Measurements from ENCODE around the gene NALCN. TPM values are rescaled to one million over a fixed set of nuclear protein-coding genes. Genes with fewer than 3 reads are reported as not detected.
A peak's percentile ranks its signal among the peaks of the same experiment; 100 is the strongest.

Gene NALCN
- total RNA-seq, 1 experiment from 2014 or later, result 0.26 TPM

GRCh38 chr13:101300531-101300930, 115.8 kb downstream of the NALCN start:
- Histone ChIP-seq H3K9me3 (replicated peaks) (no peaks in the 10 kb centered on the region), H3K36me3 (no peaks in the 10 kb centered on the region), H3K4me1 (no peaks in the 10 kb centered on the region), H3K4me3 (no peak overlapping the region), H3K27me3 (no peaks in the 10 kb centered on the region), H3K27ac (no peak overlapping the region)
- DNase-seq, result no peak

DNA sequence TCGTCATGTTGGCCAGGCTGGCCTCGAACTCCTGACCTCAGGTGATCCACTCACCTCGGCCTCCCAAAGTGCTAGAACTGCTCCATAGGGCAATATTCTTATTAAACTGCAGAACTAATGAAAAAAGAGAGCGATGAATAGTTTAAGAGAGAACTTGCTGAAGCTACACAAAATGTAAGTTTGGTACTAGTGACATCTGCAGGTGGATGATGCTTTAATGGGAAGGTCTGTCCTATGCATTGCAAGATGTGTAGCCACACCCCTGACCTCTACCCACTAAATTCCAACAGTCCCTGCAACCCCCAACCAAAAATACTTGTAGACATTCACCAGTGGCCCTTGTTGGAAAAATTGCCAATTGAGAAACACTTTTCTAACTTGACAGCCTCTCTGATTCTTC, 117.8 kb downstream of the NALCN start:
- no peaks in the 10 kb centered on the region for H3K4me1 ChIP-seq
- no peaks in the 10 kb centered on the region for H3K9me3 ChIP-seq (replicated peaks)
- no peak for DNase-seq
- H3K4me3 ChIP-seq, result no peak overlapping the region
- H3K27me3 ChIP-seq, result no peaks in the 10 kb centered on the region
- no peaks in the 10 kb centered on the region for H3K36me3 ChIP-seq
- no peak overlapping the region for H3K27ac ChIP-seq

DNA sequence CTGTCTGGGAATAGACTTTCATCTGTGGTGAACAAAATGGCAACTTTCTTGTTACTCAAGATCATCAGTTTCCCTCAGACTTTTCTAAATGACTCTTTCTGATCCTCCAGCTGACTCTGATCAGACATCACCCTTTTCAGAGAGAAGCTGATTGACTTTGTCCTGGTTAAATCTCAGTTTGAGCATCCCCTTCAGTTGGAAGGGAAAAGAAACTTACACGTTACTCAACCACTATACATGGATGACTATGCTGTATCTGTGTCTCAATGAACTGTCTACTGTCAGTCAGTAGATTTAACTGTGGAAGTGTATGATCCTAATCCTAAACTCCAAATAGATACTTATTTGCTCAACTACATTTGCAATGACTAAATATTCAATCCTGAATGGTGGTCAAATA, 118.5 kb downstream of the NALCN start:
- Histone ChIP-seq H3K36me3 (no peaks in the 10 kb centered on the region), H3K27me3 (no peaks in the 10 kb centered on the region), H3K9me3 (replicated peaks) (no peaks in the 10 kb centered on the region), H3K4me3 (no peak overlapping the region), H3K4me1 (no peaks in the 10 kb centered on the region), H3K27ac (no peak overlapping the region)
- no peak for DNase-seq

- no peak for DNase-seq
- no peaks in the 10 kb centered on the region for H3K4me1 ChIP-seq
Measured at GRCh38 chr13:101292711-101293110, 123.6 kb downstream of the NALCN start.

DNA sequence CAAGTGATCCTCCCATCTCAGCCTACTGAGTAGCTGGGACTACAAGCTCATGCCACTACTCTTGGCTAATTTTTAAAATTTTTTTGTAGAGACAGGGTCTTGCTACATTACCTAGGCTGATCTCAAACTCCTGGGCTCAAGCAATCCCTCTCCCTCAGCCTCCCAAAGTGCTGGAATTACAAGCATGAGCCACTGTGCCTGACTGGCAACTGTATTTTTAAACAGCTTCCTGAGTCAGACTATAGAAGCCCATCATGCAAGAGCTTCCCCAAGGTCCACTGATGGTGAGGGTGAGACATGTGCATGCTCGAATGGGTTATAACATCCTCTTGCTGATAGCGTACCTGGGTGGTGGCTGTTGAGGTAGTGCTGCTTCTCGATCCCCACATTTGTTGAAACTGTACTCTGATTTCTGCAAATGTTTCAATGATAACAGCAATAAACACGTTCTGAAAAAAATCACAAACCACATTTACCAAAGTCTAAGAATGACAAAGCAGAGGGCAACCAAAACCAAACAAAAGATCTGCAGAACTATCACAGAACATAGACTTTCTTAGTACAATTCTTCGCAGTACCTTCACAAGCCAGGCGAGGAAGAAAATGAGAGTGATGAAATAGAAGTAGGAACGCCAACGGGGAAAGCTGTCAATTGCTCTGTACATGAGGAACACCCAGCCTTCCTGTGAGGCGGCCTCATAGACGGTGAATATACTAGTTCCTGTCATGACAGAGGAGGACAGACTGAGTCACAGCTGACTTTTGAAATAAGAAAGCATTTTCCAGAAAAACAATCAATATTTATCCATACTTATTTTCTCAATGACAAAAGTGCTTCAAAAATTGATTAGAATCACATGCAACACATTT, 124.4 kb downstream of the NALCN start:
- H3K4me1 ChIP-seq, result no peaks in the 10 kb centered on the region
- no peaks in the 10 kb centered on the region for H3K27me3 ChIP-seq
- DNase-seq, result no peak
- no peaks in the 10 kb centered on the region for H3K9me3 ChIP-seq (replicated peaks)
- H3K27ac ChIP-seq, result no peak overlapping the region
- no peak overlapping the region for H3K4me3 ChIP-seq
- no peaks in the 10 kb centered on the region for H3K36me3 ChIP-seq

More at GRCh38 chr13:101292711-101293110, 123.6 kb downstream of the NALCN start:
- no peaks in the 10 kb centered on the region for H3K9me3 ChIP-seq (replicated peaks)
- H3K4me3 ChIP-seq, result no peak overlapping the region
- H3K27me3 ChIP-seq, result no peaks in the 10 kb centered on the region
- H3K27ac ChIP-seq, result no peak overlapping the region
- H3K36me3 ChIP-seq, result no peaks in the 10 kb centered on the region

DNA sequence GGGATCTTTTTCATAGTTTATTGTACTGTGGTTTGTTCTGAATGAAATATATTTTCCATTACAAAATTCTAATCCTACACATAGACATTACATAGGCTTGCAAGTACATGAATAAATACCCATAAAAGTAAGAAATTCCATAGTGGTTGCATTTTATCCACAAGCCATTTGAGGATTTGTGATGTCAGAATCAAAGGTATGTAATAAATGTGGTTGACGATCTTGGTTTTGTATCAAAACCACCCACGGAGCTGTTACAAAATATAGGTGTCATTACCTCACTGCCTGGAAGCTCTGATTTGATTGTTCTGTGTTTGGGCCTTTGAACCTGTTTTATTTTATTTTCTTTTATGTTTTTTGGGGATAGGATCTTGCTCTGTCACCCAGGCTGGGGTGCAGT, 125.1 kb downstream of the NALCN start:
- no peak overlapping the region for H3K4me3 ChIP-seq
- no peaks in the 10 kb centered on the region for H3K27me3 ChIP-seq
- no peaks in the 10 kb centered on the region for H3K4me1 ChIP-seq
- no peaks in the 10 kb centered on the region for H3K36me3 ChIP-seq
- no peaks in the 10 kb centered on the region for H3K9me3 ChIP-seq (replicated peaks)
- H3K27ac ChIP-seq, result no peak overlapping the region
- DNase-seq, result no peak

DNA sequence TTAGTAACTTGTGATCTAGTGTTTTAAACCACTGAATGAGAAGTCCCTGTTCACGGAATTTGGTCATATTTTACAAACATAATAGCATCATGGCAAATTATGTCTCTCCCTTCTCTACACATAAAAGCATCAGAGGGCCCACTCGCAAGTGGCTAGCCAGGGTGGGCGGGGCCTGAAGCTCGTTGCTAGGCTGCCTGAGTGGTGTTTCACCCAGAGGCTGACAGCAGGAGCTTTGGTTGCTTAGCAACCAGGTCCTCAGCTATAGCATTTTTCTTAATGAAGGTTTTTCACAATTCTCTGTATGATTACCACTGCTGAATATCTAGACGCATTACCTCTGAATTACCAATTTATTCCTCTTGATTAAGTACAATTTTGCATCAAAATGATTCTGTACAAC, 126.5 kb downstream of the NALCN start:
- Histone ChIP-seq H3K4me3 (no peak overlapping the region), H3K4me1 (no peaks in the 10 kb centered on the region), H3K27me3 (no peaks in the 10 kb centered on the region), H3K36me3 (no peaks in the 10 kb centered on the region), H3K27ac (no peak overlapping the region), H3K9me3 (replicated peaks) (no peaks in the 10 kb centered on the region)
- DNase-seq, result peak; percentile 29 to 33

GRCh38 chr13:101283782-101284181, 132.5 kb downstream of the NALCN start:
- H3K4me1 ChIP-seq, result no peaks in the 10 kb centered on the region
- H3K9me3 ChIP-seq (replicated peaks), result no peaks in the 10 kb centered on the region
- H3K4me3 ChIP-seq, result no peak overlapping the region
- DNase-seq, result no peak
- H3K27ac ChIP-seq, result no peak overlapping the region
- no peaks in the 10 kb centered on the region for H3K27me3 ChIP-seq
- no peaks in the 10 kb centered on the region for H3K36me3 ChIP-seq

GRCh38 chr13:101272886-101273285, 143.4 kb downstream of the NALCN start:
- no peaks in the 10 kb centered on the region for H3K4me1 ChIP-seq
- no peak overlapping the region for H3K27ac ChIP-seq
- DNase-seq, result no peak
- H3K4me3 ChIP-seq, result no peak overlapping the region
- H3K36me3 ChIP-seq, result no peaks in the 10 kb centered on the region
- no peaks in the 10 kb centered on the region for H3K9me3 ChIP-seq (replicated peaks)
- no peaks in the 10 kb centered on the region for H3K27me3 ChIP-seq

GRCh38 chr13:101271681-101272245, 144.5 kb downstream of the NALCN start:
- DNase-seq, result no peak
- Histone ChIP-seq H3K36me3 (no peaks in the 10 kb centered on the region), H3K4me1 (no peaks in the 10 kb centered on the region), H3K27me3 (no peaks in the 10 kb centered on the region), H3K4me3 (no peak overlapping the region), H3K27ac (no peak overlapping the region), H3K9me3 (replicated peaks) (no peaks in the 10 kb centered on the region)

DNA sequence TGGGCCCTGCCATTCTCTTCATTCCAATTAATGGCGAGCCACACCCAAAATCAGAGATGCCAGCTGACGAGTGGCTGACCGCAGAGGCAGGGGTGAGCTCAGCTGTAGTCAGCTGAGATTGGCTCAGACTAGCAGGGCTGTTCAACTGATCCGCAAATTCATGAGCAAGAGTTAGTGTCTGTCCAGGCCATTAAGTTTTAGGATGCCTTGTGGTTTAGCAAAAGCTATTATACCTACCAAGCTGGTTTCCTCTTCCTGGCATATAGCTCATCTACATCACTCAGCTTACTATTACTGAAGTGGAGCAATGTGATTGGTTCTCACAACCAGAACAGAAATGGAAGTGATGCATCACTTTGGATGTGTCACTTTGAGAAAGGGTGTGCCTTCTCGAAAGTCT, 148.7 kb downstream of the NALCN start:
- DNase-seq, result no peak
- H3K27ac ChIP-seq, result no peak overlapping the region
- no peaks in the 10 kb centered on the region for H3K27me3 ChIP-seq
- no peak overlapping the region for H3K4me3 ChIP-seq
- no peaks in the 10 kb centered on the region for H3K9me3 ChIP-seq (replicated peaks)
- H3K4me1 ChIP-seq, result no peaks in the 10 kb centered on the region
- H3K36me3 ChIP-seq, result no peaks in the 10 kb centered on the region

DNA sequence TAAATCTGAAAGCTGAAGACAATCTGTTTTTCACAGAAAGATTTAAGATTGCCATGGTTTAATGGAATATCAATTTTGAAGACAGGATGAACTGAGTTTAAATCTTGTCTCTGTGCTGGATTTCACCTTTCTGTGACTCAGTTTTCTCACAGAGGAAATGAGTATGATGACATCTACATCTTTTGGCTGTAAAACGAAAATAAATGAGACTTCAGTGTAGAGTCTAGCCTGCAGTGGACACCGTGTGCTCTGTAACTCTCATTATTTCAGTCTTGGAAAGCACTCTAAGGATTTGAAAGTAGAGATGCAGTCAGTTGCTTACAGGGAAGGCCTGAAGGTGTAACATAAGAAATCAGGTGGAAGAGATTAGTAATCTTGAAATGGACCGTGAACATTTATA, 150.4 kb downstream of the NALCN start:
- DNase-seq, result no peak
- Histone ChIP-seq H3K4me1 (no peaks in the 10 kb centered on the region), H3K27me3 (no peaks in the 10 kb centered on the region), H3K36me3 (no peaks in the 10 kb centered on the region), H3K4me3 (no peak overlapping the region), H3K27ac (no peak overlapping the region), H3K9me3 (replicated peaks) (no peaks in the 10 kb centered on the region)

- no peaks in the 10 kb centered on the region for H3K9me3 ChIP-seq (replicated peaks)
- no peaks in the 10 kb centered on the region for H3K36me3 ChIP-seq
- DNase-seq, result no peak
- no peak overlapping the region for H3K4me3 ChIP-seq
- H3K27me3 ChIP-seq, result no peaks in the 10 kb centered on the region
- no peaks in the 10 kb centered on the region for H3K4me1 ChIP-seq
- no peak overlapping the region for H3K27ac ChIP-seq
Measured at GRCh38 chr13:101264931-101265330, 151.4 kb downstream of the NALCN start.

GRCh38 chr13:101262306-101262705, 154.0 kb downstream of the NALCN start:
- H3K27ac ChIP-seq, result no peak overlapping the region
- DNase-seq, result no peak
- H3K36me3 ChIP-seq, result no peaks in the 10 kb centered on the region

GRCh38 chr13:101258509-101258908, 157.8 kb downstream of the NALCN start:
- no peak for DNase-seq
- Histone ChIP-seq H3K27ac (no peak overlapping the region), H3K4me3 (no peak overlapping the region)

More at GRCh38 chr13:101262306-101262705, 154.0 kb downstream of the NALCN start:
- Histone ChIP-seq H3K9me3 (replicated peaks) (no peaks in the 10 kb centered on the region), H3K4me3 (no peak overlapping the region), H3K27me3 (no peaks in the 10 kb centered on the region), H3K4me1 (no peaks in the 10 kb centered on the region)

DNA sequence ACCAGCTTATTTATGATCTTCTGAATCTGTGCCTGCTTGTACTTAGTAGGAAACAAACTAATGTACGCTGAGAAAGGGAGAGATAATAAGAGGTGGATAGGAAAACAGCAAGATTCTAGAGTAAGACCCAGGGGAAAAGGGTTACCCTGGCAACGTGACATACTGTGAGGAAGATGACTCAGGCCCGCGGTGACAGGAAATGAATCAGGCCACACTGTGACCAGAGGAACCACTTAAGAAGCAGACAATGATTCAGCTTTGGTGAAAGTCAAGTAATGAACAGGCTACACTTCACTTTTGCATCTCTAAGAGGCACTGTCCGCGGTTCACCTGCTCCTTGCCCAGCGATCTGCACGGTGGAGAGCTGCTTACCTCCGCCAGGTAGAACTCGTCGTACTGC, 158.2 kb downstream of the NALCN start:
- no peak overlapping the region for H3K27ac ChIP-seq
- H3K9me3 ChIP-seq (replicated peaks), result no peaks in the 10 kb centered on the region
- H3K36me3 ChIP-seq, result no peaks in the 10 kb centered on the region
- no peaks in the 10 kb centered on the region for H3K4me1 ChIP-seq
- no peak overlapping the region for H3K4me3 ChIP-seq
- DNase-seq, result peak; percentile 23 to 31
- H3K27me3 ChIP-seq, result no peaks in the 10 kb centered on the region

More at GRCh38 chr13:101258509-101258908, 157.8 kb downstream of the NALCN start:
- Histone ChIP-seq H3K9me3 (replicated peaks) (no peaks in the 10 kb centered on the region), H3K4me1 (no peaks in the 10 kb centered on the region), H3K36me3 (no peaks in the 10 kb centered on the region), H3K27me3 (no peaks in the 10 kb centered on the region)

All from SJCRH30 (cell line).